HepG2 (cell line): ENCODE results near the gene OPRM1. TPM values are rescaled to one million over a fixed set of nuclear protein-coding genes. Genes with fewer than 3 reads are reported as not detected.

Experiments
- ATAC-seq: fragments of 200-7000 bp; cut with Tn5 transposase; 3 replicates; pipeline ENCODE4 v1.9.1; 2020; ENCODE audit warnings: mild to moderate bottlenecking, moderate library complexity
- BruUV-seq: library from RNA; stranded (reverse); fragments of 400-500 nt; replicated peaks from 2 replicates; lab custom pipeline; 2021; lab: Mats Ljungman, UMichigan
- CTCF ChIA-PET: fragments of 300-600 bp; formaldehyde crosslinking; extraction: SDS; loops from one replicate; lab custom pipeline; 2021; ENCODE audit warnings: low total read pairs, inconsistent platforms, low intra/inter-chr PET ratio; lab: Yijun Ruan, JAX
- POLR2A ChIA-PET: fragments of 350-600 bp; sonication (Branson Sonifier 250); formaldehyde crosslinking; loops from one replicate; lab custom pipeline; 2020; ENCODE audit warnings: antibody characterized with exemption, inconsistent platforms; lab: Yijun Ruan, JAX
- DNase-seq: peaks from one replicate; pipeline ENCODE4 v3.0.0-alpha.2; 2015; ENCODE audit warnings: low spot score
- FAIRE-seq: peaks from 3 replicates; lab custom pipeline; 2011; peaks lifted over from hg19 to GRCh38; lab: Jason Lieb, UNC
- H2AFZ ChIP-seq: one replicate; pipeline ENCODE4 v1.6.1; 2011; ENCODE audit warnings: low read length, inconsistent platforms
- H3K27ac ChIP-seq: fragments of 300-600 bp; 3 replicates; pipeline ENCODE4 v1.8.0; 2011; ENCODE audit warnings: mixed run types, mild to moderate bottlenecking, mixed read lengths, low read length, inconsistent platforms; ENCODE audit not compliant: insufficient read depth; ENCODE audit errors: extremely low read length
- H3K27me3 ChIP-seq, 2 experiments: fragments of 200-600 bp in 1 of 2; 2 replicates in 1 of 2; 3 replicates in 1 of 2; pipeline versions ENCODE4 v1.6.0 to v1.8.0; 2011; ENCODE audit warnings: low read length in 2 of 2, mild to moderate bottlenecking in 2 of 2, moderate library complexity in 2 of 2, inconsistent platforms in 1 of 2; ENCODE audit not compliant: insufficient read depth in 2 of 2, control insufficient read depth in 1 of 2
- H3K36me3 ChIP-seq, 2 experiments: fragments of 200-600 bp in 1 of 2; replicated peaks in 1 of 2; 2 replicates in 1 of 2; 3 replicates in 1 of 2; pipeline versions ENCODE4 v1.5.1 to v1.8.0; 2011; ENCODE audit warnings: low read length in 2 of 2, inconsistent platforms in 1 of 2; ENCODE audit not compliant: insufficient read depth in 2 of 2, control insufficient read depth in 1 of 2
- H3K4me1 ChIP-seq: 2 replicates; pipeline ENCODE4 v1.5.1; 2012; ENCODE audit warnings: low read length, inconsistent platforms; ENCODE audit not compliant: insufficient read depth
- H3K4me2 ChIP-seq: 2 replicates; pipeline ENCODE4 v1.6.0; 2011; ENCODE audit warnings: low read depth, low read length, inconsistent platforms
- H3K4me3 ChIP-seq, 3 experiments: fragments of 200-600 bp in 1 of 3; sonication (generic), shearing (Covaris generic) in 1 of 3; replicated peaks in 1 of 3; 2 replicates each; pipeline ENCODE4 v1.5.1; 2011 to 2016; ENCODE audit warnings: low read length in 3 of 3, inconsistent platforms in 2 of 3, low read depth in 2 of 3, mild to moderate bottlenecking in 2 of 3, control low read depth in 1 of 3, mixed read lengths in 1 of 3; ENCODE audit not compliant: insufficient read depth in 1 of 3
- H3K79me2 ChIP-seq: one replicate; pipeline ENCODE4 v1.6.1; 2011; ENCODE audit warnings: low read length, inconsistent platforms; ENCODE audit not compliant: insufficient read depth
- H3K9ac ChIP-seq: 2 replicates; pipeline ENCODE4 v1.6.0; 2011; ENCODE audit warnings: mild to moderate bottlenecking, low read depth, low read length, inconsistent platforms; ENCODE audit not compliant: insufficient read depth
- H3K9me3 ChIP-seq: 2 replicates; pipeline ENCODE4 v1.5.1; 2012; ENCODE audit warnings: mild to moderate bottlenecking, low read length
- H4K20me1 ChIP-seq: 2 replicates; pipeline ENCODE4 v1.6.0; 2011; ENCODE audit warnings: inconsistent platforms, mild to moderate bottlenecking, low read length, moderate library complexity; ENCODE audit not compliant: insufficient read depth
- FOXK2 ChIP-seq: fragments of 450-650 bp; IDR thresholded peaks from 2 replicates; pipeline ENCODE4 v1.6.1; 2016
- FOXO4 ChIP-seq: sonication (generic); formaldehyde crosslinking; conservative IDR thresholded peaks from 2 replicates; pipeline ENCODE4 v1.8.1; 2023; ENCODE audit warnings: missing genetic modification reagents
- HNF4G ChIP-seq, 2 experiments: sonication (generic) in 1 of 2; formaldehyde crosslinking in 1 of 2; IDR thresholded peaks; 2 replicates each; pipeline versions ENCODE4 v1.4.0 to v1.6.1; 2011 to 2020; ENCODE audit warnings: borderline replicate concordance in 2 of 2, low read depth in 2 of 2, mild to moderate bottlenecking in 2 of 2, low read length in 1 of 2, missing genetic modification reagents in 1 of 2, moderate library complexity in 1 of 2
- RARG ChIP-seq: sonication (generic); formaldehyde crosslinking; IDR thresholded peaks from 2 replicates; pipeline ENCODE4 v1.4.0; 2020; ENCODE audit warnings: low read depth, mild to moderate bottlenecking, missing genetic modification reagents
- RBAK ChIP-seq: sonication (generic); formaldehyde crosslinking; IDR thresholded peaks from 2 replicates; pipeline ENCODE4 v1.5.1; 2020; ENCODE audit warnings: mild to moderate bottlenecking, missing genetic modification reagents
- SAFB2 ChIP-seq: sonication (generic); formaldehyde crosslinking; IDR thresholded peaks from 2 replicates; pipeline ENCODE4 v1.5.1; 2020; ENCODE audit warnings: missing genetic modification reagents, low read depth, mild to moderate bottlenecking, borderline replicate concordance
- THAP8 ChIP-seq: sonication (generic); formaldehyde crosslinking; IDR thresholded peaks from 2 replicates; pipeline ENCODE4 v1.5.1; 2020; ENCODE audit warnings: missing genetic modification reagents, mild to moderate bottlenecking, borderline replicate concordance
- ZMYM2 ChIP-seq: sonication (generic); formaldehyde crosslinking; IDR thresholded peaks from 2 replicates; pipeline ENCODE4 v1.8.0; 2022; ENCODE audit warnings: mild to moderate bottlenecking, missing genetic modification reagents
- ZNF674 ChIP-seq: sonication (generic); formaldehyde crosslinking; IDR thresholded peaks from 2 replicates; pipeline ENCODE4 v1.5.0; 2020; ENCODE audit warnings: low read depth, mild to moderate bottlenecking, missing genetic modification reagents
- ZNF800 ChIP-seq: sonication (generic); formaldehyde crosslinking; IDR thresholded peaks from 2 replicates; pipeline ENCODE4 v1.4.0; 2020; ENCODE audit warnings: missing genetic modification reagents
- WGBS: methylation state at CpG from one replicate; pipeline ENCODE4 v1.1.6; 2017; ENCODE audit warnings: low lambda C conversion rate; 5-methylcytosine and 5-hydroxymethylcytosine counted together
- in situ Hi-C: cut with HindIII; loops from 2 replicates; pipeline ENCODE4 v1.10.0; 2017; ENCODE audit warnings: low pct_unique_long_range_greater_than_20kb; ENCODE audit not compliant: extremely low pct_ligation_motif_present
- intact Hi-C: fragments of 100-400 bp; cut with micrococcal nuclease; formaldehyde crosslinking; loops from one replicate; pipeline ENCODE4 v1.10.0; 2022; ENCODE audit not compliant: unreplicated experiment
- polyA plus RNA-seq, 8 experiments: library from polyadenylated mRNA; depleted of rRNA in 3 of 8; stranded (reverse) in 7 of 8; unstranded in 1 of 8; fragments of >200 nt; fragmentation: Illumina TruSeq in 4 of 8; extraction: Trizol in 4 of 8; gene quantifications; 2 replicates each; pipeline versions ENCODE4 v1.2.1 to v1.2.3, GENCODE V29; 2011 to 2016; ENCODE audit warnings: low read depth in 4 of 8, missing spikeins in 1 of 8, mixed read lengths in 1 of 8; ENCODE audit not compliant: insufficient read depth in 1 of 8
- total RNA-seq, 5 experiments: library from RNA; depleted of rRNA; stranded (reverse); fragments of >200 nt; fragmentation: Illumina TruSeq; extraction: Trizol; gene quantifications; 2 replicates each; pipeline ENCODE4 v1.2.3, GENCODE V29; 2016; ENCODE audit warnings: low read depth in 1 of 5

OPRM1 gene
- total and polyA plus RNA-seq, 2 of the 13 experiments (the other 11 are each of a cell fraction or from before 2014, with no cell fraction given), result not detected

- H3K27me3 ChIP-seq, result peaks cover 0 to 16% of the 10 kb centered on the region in 2 experiments; a peak in 2 of 5 replicates
- DNase-seq (no peak), FAIRE-seq (no peak), ATAC-seq (no peak)
- ChIA-PET POLR2A (no interaction called here), CTCF (no interaction called here)
- H4K20me1 ChIP-seq, result no peaks in the 10 kb centered on the region
- no peaks in the 10 kb centered on the region for H3K36me3 ChIP-seq
- intact Hi-C loops (no loop called here), in situ Hi-C loops (no loop called here)
- no peaks in the 10 kb centered on the region for H3K79me2 ChIP-seq
- H3K9ac ChIP-seq, result no peak overlapping the region
- no peaks in the 10 kb centered on the region for H3K9me3 ChIP-seq
- no TSS peak for BruUV-seq
- no peak overlapping the region for H3K4me3 ChIP-seq
- WGBS, result 14% methylated on average over 8 of the region's 8 CpGs
- TF ChIP-seq FOXK2 (no peak), RBAK (CRISPR knock-in tag) (no peak), RARG (no peak), ZNF674 (CRISPR knock-in tag) (no peak), THAP8 (no peak), ZMYM2 (CRISPR knock-in tag) (no peak), SAFB2 (no peak), HNF4G (IDR thresholded peaks at IDR 0.05; ENCODE audit: borderline replicate concordance, low read depth, low read length) (no peak), HNF4G (CRISPR knock-in tag; IDR thresholded peaks at IDR 0.05; ENCODE audit: borderline replicate concordance, low read depth) (no peak), ZNF800 (CRISPR knock-in tag) (no peak), FOXO4 (CRISPR knock-in tag) (no peak)
- H3K4me1 ChIP-seq, result no peaks in the 10 kb centered on the region
- no peak overlapping the region for H3K27ac ChIP-seq
- H2AFZ ChIP-seq, result no peak overlapping the region
- no peak overlapping the region for H3K4me2 ChIP-seq
These were observed 210.7 kb downstream of the OPRM1 start for GRCh38 chr6:154249499-154250298.
